Endothelial cell of umbilical vein (primary cell): ENCODE results near the gene MYADML2. TPM values are rescaled to one million over a fixed set of nuclear protein-coding genes. Genes with fewer than 3 reads are reported as not detected.

ENCODE experiments used
- BruUV-seq: library from RNA; stranded (reverse); fragments of 400-500 nt; replicated peaks from 2 replicates; lab custom pipeline; 2021; lab: Mats Ljungman, UMichigan
- CTCF ChIA-PET: fragments of 300-600, 350-600 bp; sonication (Branson Sonifier 250); formaldehyde crosslinking; loops from one replicate; lab custom pipeline; 2021; ENCODE audit warnings: antibody characterized with exemption, inconsistent platforms; lab: Charles Lee
- POLR2A ChIA-PET: fragments of 300-600, 350-600 bp; sonication (Branson Sonifier 250); formaldehyde crosslinking; loops from one replicate; lab custom pipeline; 2021; ENCODE audit warnings: antibody characterized with exemption, inconsistent platforms; lab: Charles Lee
- DNase-seq: peaks from one replicate; pipeline ENCODE4 v3.0.0-alpha.2; 2011; ENCODE audit warnings: low read depth, low spot score
- FAIRE-seq: peaks from 2 replicates; lab custom pipeline; 2011; peaks lifted over from hg19 to GRCh38; lab: Jason Lieb, UNC
- H2AFZ ChIP-seq: 2 replicates; pipeline ENCODE4 v1.6.0; 2012; ENCODE audit warnings: low read depth, low read length, control low read depth, inconsistent platforms
- H3K27ac ChIP-seq: 2 replicates; pipeline ENCODE4 v1.5.1; 2011; ENCODE audit warnings: low read depth, mild to moderate bottlenecking, control low read depth, low read length, moderate library complexity; ENCODE audit not compliant: insufficient read depth
- H3K27me3 ChIP-seq, 2 experiments: 2 replicates each; pipeline versions ENCODE4 v1.6.0 to v1.6.1; 2011; ENCODE audit warnings: low read length in 2 of 2, mixed read lengths in 1 of 2; ENCODE audit not compliant: control insufficient read depth in 2 of 2, insufficient read depth in 2 of 2
- H3K36me3 ChIP-seq, 2 experiments: 2 replicates in 1 of 2; 3 replicates in 1 of 2; pipeline ENCODE4 v1.5.1; 2011; ENCODE audit warnings: low read length in 2 of 2, mild to moderate bottlenecking in 1 of 2, moderate library complexity in 1 of 2; ENCODE audit not compliant: control insufficient read depth in 2 of 2, insufficient read depth in 2 of 2; ENCODE audit errors: extremely low read depth in 1 of 2
- H3K4me1 ChIP-seq: 3 replicates; pipeline ENCODE4 v1.5.1; 2011; ENCODE audit warnings: mild to moderate bottlenecking, low read length; ENCODE audit not compliant: control insufficient read depth, insufficient read depth; ENCODE audit errors: extremely low read depth
- H3K4me2 ChIP-seq: 2 replicates; pipeline ENCODE4 v1.6.1; 2011; ENCODE audit warnings: low read length, control low read depth, mixed read lengths; ENCODE audit not compliant: insufficient read depth
- H3K4me3 ChIP-seq, 3 experiments: fragments of 200-600 bp in 1 of 3; sonication (generic), shearing (Covaris generic) in 1 of 3; replicated peaks in 1 of 3; 2 replicates each; pipeline ENCODE4 v1.5.1; 2011 to 2016; ENCODE audit warnings: control low read depth in 3 of 3, low read length in 3 of 3, mild to moderate bottlenecking in 2 of 3, inconsistent platforms in 1 of 3, low read depth in 1 of 3, moderate library complexity in 1 of 3; ENCODE audit not compliant: insufficient read depth in 1 of 3
- H3K79me2 ChIP-seq: 2 replicates; pipeline ENCODE4 v1.6.0; 2012; ENCODE audit warnings: low read length, inconsistent platforms; ENCODE audit not compliant: control insufficient read depth, insufficient read depth
- H3K9ac ChIP-seq: replicated peaks from 2 replicates; pipeline ENCODE3; 2011; ENCODE audit warnings: low read length, control low read depth; ENCODE audit not compliant: insufficient read depth; ENCODE audit errors: extremely low read depth
- H3K9me1 ChIP-seq: replicated peaks from 3 replicates; pipeline ENCODE4 v1.6.0; 2011; ENCODE audit warnings: mild to moderate bottlenecking, low read length; ENCODE audit not compliant: control insufficient read depth, insufficient read depth; ENCODE audit errors: extremely low read depth
- H3K9me3 ChIP-seq: replicated peaks from 2 replicates; pipeline ENCODE4 v1.5.1; 2012; ENCODE audit warnings: low read length, inconsistent platforms; ENCODE audit not compliant: control insufficient read depth, insufficient read depth
- H4K20me1 ChIP-seq: replicated peaks from 2 replicates; pipeline ENCODE3; 2011; ENCODE audit warnings: mild to moderate bottlenecking, low read length; ENCODE audit not compliant: control insufficient read depth, insufficient read depth; ENCODE audit errors: extremely low read depth
- CTCF ChIP-seq, 2 donors: IDR thresholded peaks; 1 replicate in 1 of 2; 2 replicates in 1 of 2; pipeline ENCODE4 v1.5.1; 2011; ENCODE audit warnings: low read length in 2 of 2, mild to moderate bottlenecking in 2 of 2, moderate library complexity in 2 of 2, control low read depth in 1 of 2, inconsistent platforms in 1 of 2, low read depth in 1 of 2; ENCODE audit not compliant: insufficient read depth in 1 of 2; ENCODE audit errors: extremely low read depth in 1 of 2
- EZH2 ChIP-seq: IDR thresholded peaks from 2 replicates; pipeline ENCODE4 v1.6.1; 2012; ENCODE audit warnings: borderline replicate concordance, low read depth, mild to moderate bottlenecking, moderate library complexity, low read length, inconsistent platforms; ENCODE audit not compliant: severe bottlenecking
- FOS ChIP-seq: IDR thresholded peaks from 2 replicates; pipeline ENCODE4 v1.6.1; 2011; ENCODE audit warnings: mild to moderate bottlenecking, low read length, moderate library complexity, borderline replicate concordance; ENCODE audit not compliant: insufficient read depth
- GATA2 ChIP-seq: IDR thresholded peaks from 2 replicates; pipeline ENCODE4 v1.7.0; 2011; ENCODE audit warnings: low read depth, mild to moderate bottlenecking, moderate library complexity, mixed read lengths, low read length; ENCODE audit not compliant: insufficient read length, insufficient read depth
- JUN ChIP-seq: IDR thresholded peaks from 2 replicates; pipeline ENCODE4 v1.6.1; 2011; ENCODE audit warnings: borderline replicate concordance, low read depth; ENCODE audit not compliant: insufficient read length, insufficient read depth
- MAX ChIP-seq: IDR thresholded peaks from 2 replicates; pipeline ENCODE4 v1.6.1; 2011; ENCODE audit not compliant: insufficient read depth, insufficient read length
- MYC ChIP-seq: IDR thresholded peaks from one replicate; pipeline ENCODE4 v1.6.1; 2011; ENCODE audit warnings: mild to moderate bottlenecking, low read depth, low read length
- POLR2A ChIP-seq: IDR thresholded peaks from 2 replicates; pipeline ENCODE4 v1.6.1; 2012; ENCODE audit warnings: low read depth, mild to moderate bottlenecking, control low read depth, low read length
- dilution Hi-C: fragments of 300-500 bp; cut with MboI; formaldehyde crosslinking; loops from one replicate; pipeline ENCODE4 v1.15.0; 2019; ENCODE audit warnings: low sequenced_read_pairs; ENCODE audit not compliant: extremely low pct_ligation_motif_present
- intact Hi-C: fragments of 100-400 bp; cut with micrococcal nuclease; formaldehyde crosslinking; loops from one replicate; pipeline ENCODE4 v1.10.0; 2022
- polyA plus RNA-seq, 4 experiments: library from polyadenylated mRNA; depleted of rRNA in 3 of 4; stranded (reverse) in 3 of 4; unstranded in 1 of 4; fragments of >200 nt; gene quantifications; 2 replicates each; pipeline versions ENCODE4 v1.2.1 to v1.2.3, GENCODE V29; 2011 to 2012; ENCODE audit warnings: missing spikeins in 1 of 4
- total RNA-seq: library from RNA; stranded (reverse); gene quantifications from 2 replicates; pipeline ENCODE4 v1.2.3, GENCODE V29; 2021

Gene MYADML2
- total and polyA plus RNA-seq, 2 donors (not counting 3 experiments of a cell fraction or from before 2014, with no cell fraction given): not detected

- no peaks in the 10 kb centered on the region for H3K4me1 ChIP-seq
Measured at GRCh38 chr17:81960130-81960958, 13.3 kb upstream of the MYADML2 start.

More at GRCh38 chr17:81960130-81960958, 13.3 kb upstream of the MYADML2 start:
- Histone ChIP-seq H2AFZ (no peak overlapping the region), H3K27me3 (peaks cover 36 to 50% of the 10 kb centered on the region in 2 experiments), H3K9me1 (no peaks in the 10 kb centered on the region), H3K36me3 (no peaks in the 10 kb centered on the region), H3K79me2 (no peaks in the 10 kb centered on the region), H3K27ac (no peak overlapping the region), H3K9ac (no peak overlapping the region), H3K4me2 (no peak overlapping the region), H3K4me3 (no peak overlapping the region), H4K20me1 (no peaks in the 10 kb centered on the region), H3K9me3 (no peaks in the 10 kb centered on the region)
- dilution Hi-C loops: no loop called here
- BruUV-seq: no TSS peak
- no peak for FAIRE-seq
- intact Hi-C loops: no loop called here
- DNase-seq: no peak
- TF ChIP-seq MAX (no peak), CTCF (IDR thresholded peaks at IDR 0.05; ENCODE audit: extremely low read depth in 1 of 2, insufficient read depth in 1 of 2, low read depth in 1 of 2, low read length in 2 of 2) (no peak), FOS (no peak), MYC (no peak), GATA2 (no peak), POLR2A (no peak), EZH2 (peak; percentile 100), JUN (no peak)
- ChIA-PET POLR2A (no interaction called here), CTCF (interaction anchor here (0.9 to 2.6 kb wide), 36 partner anchors 10 to 237 kb away, joined by 3 to 345 read pairs (median 6); partner anchors contain the start of genes ASPSCR1, CENPX, DCXR and GPS1)
